HK-2 (cell line): ENCODE measurements around the gene B3GNT9.

Experiments used
- DNase-seq: peaks from one replicate; pipeline ENCODE4 v3.0.0-alpha.2; 2018; ENCODE audit not compliant: unreplicated experiment

Gene B3GNT9

DNA sequence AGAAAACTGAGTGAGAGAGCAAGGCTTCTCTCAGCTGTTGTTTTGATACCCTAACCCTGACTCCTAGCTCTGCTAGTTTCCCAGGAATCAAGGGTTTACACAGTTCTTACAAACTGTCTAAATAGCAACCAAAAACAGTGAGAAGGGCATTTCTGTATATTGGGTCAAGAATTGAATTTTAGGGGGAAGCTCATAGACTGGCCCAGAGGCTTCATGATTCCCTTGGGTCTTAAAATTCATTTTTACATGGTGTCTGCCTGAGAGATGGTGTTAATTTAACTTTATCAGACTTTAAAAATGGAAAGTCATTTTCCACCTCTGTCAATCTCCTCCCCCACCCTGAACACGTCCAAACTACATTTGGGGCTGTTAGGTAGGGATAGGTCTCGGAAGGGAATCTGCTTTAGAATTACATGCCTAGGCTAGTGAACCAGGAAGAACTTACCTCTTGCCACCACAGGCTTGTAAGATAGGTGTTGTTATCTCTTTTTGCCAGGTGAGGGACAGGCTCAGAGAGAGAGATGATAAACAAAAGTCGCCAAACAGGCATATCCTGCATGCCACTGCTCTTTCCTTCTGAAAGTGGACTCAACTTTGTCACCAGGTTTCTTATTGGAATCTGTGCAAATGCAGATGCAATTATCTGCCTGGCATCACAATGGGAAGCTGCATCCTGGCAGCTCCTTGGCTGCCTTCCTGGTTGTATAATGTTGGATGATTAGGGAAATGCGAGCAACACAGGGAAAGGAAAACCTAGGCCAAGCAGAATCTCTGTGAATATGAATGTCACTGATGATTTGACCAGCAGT lies 38.0 kb downstream of the B3GNT9 start:
- no peak for DNase-seq

DNA sequence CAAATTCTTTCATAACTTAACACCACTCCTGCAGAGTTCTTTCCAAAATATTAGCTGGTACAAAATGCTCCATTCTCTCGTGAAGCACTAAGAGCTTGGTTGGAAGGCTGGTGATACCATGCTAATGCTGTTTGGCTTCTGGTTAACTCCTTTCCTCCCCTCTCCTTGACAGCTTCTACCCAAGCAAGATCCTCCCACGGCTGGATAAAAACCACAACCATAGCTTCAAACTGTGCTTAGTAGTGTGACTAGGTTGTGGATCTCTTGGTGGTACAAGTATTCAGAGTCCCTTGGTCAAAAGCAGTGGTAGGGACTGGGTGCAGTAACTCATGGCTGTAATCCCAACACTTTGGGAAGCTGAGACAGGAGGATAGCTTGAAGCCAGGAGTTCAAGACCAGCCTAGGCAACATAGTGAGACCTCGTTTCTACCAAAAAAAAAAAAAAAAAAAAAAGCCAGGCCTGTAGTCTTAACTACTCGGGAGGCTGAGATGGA lies 38.8 kb downstream of the B3GNT9 start:
- no peak for DNase-seq

DNA sequence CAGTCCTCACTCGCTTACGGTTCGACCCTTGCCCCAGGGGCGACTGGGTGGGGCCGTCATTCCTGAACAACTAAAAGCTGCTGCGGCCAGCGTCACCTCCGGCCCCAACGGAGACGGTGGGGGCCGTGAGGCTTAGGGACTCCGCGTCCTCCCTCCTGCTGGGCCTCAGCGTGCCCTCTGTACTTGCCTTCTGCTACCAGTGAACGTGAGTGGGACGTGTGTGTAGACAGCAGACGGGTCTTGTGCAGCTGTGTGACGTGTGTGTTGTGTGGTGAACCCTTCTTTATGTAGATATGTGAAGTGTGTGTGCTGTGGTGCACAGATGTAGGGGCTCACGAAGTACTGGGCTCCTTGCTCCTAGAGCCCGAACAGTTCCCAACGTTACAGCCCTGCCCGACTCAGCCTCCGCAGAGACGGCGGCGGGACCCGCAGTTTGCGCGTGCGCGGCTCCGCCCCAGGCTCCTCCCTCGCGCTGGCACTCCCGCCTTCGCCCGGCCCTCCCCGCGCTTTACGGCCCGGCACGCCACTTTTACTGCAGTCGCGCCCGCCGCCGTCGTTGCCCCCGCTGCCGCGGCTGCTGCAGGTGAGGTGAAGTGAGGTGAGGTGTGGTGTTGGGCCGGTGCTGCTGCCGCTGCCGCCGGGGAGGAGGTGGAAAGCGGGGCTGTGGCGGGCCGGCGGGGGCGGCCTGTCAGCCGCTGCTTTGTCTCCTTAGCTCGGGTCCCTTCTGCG lies 41.2 kb downstream of the B3GNT9 start, which contains the start of gene PHAF1:
Gene PHAF1 (plus strand): TSS at position 535 of the 729 bp plus-strand sequence. CDS start 235 bp downstream, outside the sequence.
- DNase-seq, result peak; percentile 95

DNA sequence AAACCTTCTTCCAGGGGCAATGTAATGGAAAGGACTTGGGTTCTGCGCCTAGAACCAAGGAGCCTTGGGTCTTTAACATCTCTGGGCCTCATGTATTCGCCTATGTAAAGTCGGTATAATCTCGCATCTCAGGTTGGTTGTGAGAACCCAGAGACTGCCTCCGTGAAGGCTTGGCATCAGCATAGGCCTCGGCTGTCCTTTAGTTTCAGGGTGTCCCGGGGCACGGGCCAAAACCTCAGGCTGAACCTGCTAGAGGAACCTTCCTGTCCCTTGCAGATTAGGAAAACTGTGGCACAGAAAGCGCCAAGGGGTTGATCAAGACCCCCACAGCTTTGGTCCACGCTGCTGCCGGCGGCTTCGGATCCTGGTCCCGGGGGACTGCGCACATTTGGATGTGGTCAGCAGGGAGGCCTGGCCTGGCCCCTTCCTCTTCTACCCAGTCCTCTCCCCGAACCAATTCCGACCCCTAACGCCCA lies 41.8 kb downstream of the B3GNT9 start:
- no peak for DNase-seq

DNA sequence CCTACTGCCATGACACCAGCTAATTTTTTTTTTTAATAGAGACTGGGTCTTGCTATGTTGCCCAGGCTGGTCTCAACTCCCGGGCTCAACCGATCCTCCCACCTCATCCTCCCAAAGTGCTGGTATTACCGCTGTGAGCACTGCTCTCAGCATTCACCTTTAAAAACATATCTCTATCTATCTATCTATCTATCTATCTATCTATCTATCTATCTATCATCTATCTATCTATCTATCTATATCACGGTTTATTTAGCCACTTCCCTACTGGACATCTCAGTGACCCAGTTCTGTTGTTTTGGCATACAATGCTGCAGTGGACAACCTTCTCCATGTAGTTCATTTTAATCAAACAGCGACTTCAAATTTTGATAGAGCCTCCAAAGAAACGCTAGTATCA lies 42.3 kb downstream of the B3GNT9 start:
- DNase-seq, result no peak

DNA sequence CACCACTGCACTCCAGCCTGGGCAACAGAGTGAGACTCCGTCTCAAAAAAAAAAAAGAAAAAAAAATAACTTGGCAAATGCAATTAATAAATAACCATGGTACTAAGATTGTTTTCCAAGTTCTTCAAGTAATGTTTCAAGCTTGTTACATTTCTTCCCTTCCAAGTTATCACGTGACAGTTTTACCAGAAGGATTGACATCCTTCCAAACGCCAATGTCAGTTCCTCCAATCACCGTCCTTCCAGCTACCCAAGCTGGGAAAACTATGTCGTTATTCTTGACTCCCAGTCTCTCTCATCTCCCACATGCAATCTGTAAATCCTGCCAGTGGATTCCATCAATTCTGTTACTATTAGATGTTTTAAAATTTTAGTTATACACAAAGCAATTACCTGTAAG lies 44.9 kb downstream of the B3GNT9 start:
- DNase-seq, result no peak

DNA sequence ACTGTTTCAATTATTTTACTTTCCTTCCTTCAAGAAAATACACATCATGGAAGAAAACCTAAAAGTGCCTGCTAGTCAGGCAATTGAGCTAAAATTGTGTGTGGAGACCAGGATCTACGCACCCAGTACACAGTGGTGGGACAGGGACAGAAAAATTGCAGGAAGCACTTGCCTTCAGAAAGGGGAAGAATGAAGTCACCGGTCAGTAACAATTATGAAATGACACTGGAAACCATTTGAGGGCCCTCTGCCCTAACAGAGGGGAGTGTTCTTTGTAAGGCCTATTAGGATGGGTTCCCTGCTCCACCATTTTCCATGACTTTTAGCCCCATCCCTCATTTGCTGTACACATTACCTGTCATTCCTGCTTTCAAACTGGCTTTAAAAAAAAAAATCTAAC lies 45.6 kb downstream of the B3GNT9 start:
- DNase-seq, result no peak

DNA sequence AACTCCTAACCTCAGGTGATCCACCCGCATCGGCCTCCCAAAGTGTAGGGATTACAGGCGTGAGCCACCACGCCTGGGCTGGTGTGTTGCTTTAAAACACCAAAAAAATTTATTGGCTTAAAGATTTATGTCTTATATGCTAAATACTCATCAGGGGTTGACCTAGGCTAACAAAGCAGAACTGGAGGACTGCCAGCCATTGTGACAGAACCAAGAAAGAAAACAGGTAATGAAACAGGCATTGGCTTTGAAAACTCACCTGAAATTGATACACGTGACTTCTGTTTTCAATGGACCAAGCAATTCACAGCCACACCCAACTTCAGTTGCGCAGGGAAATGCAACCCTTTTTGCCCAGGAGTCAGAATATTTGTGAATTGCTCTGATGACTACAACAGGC lies 46.0 kb downstream of the B3GNT9 start:
- DNase-seq, result no peak

DNA sequence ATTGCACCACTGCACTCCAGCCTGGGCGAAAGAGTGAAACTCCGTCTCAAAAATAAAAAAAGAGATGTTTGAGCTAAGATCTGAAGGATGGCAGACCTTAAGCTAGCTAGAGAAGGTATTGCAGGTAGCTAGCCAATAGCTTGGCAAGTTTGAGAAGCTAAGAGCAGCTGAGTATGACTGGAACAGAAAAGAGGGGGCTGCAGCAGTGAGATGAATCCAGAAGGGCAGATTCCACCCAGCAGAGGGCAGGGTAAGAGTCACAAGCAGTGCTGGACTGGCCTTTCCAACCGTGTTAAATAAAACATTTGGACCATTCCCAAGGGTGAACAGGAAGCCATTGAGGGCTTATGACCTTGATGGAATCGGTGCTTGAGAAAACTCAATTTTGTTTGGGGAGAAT lies 46.7 kb downstream of the B3GNT9 start:
- peak; percentile 44 for DNase-seq

DNA sequence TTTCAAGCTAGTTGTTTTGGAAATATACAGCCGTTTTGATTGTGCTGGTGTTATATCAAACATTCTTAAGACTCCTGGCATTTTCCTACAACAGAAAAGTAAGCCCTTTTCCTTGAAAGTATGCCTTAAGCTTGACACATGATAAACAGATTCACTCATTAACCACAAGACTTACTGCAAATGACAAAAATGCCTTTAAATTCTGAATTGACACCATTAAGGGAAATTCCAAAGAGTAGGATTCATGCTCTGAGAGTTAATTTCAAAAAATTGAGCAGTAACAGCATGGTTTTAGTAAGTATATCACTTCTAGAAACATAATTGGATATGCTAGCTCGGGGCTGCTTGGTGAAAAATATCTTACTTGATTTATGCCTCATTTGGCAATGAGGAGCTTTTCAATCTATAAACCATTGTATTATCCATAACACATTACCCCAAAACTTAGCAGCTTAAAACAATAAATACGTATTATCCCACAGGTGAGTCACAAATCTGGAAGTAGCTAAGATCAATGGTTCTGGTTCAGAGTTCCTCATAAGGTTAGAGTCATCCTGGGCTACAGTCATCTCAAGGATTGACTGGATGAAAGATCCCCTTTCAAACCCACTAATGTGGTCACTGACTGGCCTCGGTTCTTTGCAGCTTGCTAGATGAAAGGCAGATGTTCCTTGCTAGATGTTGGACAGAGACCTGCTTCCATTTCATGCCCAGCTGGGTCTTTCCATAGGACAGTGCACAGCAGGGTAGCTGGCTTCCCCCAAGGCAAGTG lies 49.3 kb downstream of the B3GNT9 start:
- peak; percentile 18 for DNase-seq

DNA sequence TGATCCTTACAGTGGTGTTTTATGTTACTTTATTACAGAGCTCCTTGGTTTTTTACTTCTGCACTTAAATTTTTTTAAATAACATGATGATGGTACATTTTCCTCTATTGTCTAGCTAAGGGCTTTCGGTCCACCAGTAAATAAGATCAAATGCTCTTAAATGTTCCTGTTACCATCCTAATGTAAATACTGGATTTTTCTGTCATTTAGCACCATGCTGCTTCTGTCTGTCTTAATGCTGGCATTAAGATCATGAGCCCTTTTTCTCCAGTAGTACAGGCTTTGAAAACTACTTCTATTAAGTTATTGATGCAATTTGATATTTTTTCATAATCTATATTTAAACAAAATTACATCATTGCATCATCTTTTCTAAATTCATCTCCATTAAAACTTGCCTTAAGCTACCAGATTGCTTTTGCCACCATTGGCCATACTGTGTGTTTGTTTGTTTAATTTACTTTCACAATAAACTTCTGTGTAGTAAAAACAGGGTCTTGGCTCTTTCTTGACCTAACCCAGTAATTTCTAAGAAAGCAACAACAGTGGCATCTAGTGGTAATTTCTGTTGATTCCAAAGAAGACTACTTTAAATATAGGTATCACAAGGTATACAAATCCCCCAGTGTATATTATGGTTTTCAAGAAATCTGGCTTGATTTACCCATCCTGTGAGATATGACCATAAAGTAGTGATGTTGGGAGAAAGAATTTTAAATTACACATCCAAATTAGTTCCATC lies 50.1 kb downstream of the B3GNT9 start:
- no peak for DNase-seq

DNA sequence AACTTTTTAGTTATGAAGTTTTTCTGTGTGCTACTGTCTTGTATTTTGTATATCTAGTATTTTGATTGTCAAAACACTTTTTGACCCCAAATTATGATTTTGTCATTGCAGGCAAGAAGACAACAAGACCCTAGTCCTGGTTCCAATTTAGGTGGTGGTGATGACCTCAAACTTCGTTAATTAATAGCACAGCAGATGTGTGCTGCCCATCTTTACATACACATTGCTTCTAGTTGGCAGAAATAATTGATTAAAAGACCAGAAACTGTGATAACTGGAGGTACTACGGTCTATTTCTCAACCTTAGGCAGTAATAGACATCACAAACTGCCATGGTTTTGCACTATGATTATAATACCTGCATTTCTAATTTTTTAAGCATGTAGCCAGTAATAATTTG lies 52.2 kb downstream of the B3GNT9 start:
- DNase-seq, result no peak
